GM18870 (cell line): Measurements from ENCODE around the gene RAB40C.

ENCODE experiments used
- ATAC-seq: cut with Tn5 transposase; IDR thresholded peaks from one replicate; pipeline ENCODE4 v1.9.1; 2021; ENCODE audit warnings: moderate library complexity; ENCODE audit not compliant: unreplicated experiment

The RAB40C gene

DNA sequence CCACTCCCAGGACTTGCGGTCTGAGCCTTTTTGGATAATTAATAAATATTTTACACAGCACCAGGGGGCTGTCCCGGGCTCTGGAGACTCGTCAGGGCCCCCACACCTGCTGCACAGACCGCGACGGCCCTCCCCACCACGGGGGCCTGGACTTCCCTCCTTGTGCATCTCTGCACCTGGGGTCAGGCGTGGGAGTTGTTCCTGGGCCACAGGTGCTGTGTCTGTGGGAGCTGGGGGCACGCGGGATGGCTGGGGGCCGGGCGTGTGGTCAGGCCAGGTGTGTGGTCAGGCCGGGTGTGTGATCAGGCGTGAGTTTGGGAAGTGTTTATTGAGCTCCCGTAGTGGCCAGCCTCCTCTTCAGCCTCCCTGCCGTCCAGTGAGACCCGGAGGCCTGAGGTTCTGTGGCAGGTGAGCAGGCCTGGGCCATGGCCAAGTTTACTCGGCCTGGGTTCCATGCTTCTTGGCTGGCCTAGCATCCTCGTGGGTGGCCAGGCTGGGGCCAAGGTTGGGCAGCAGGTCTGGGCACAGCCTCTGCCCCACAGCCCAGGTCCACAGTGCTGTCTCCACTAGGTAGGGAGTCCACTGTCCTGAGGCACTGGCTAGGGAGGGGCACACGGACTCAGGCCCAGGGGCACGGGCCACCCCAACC, 88.5 kb downstream of the RAB40C start:
- no peak for ATAC-seq
